HG03060 (cell line): ENCODE data around the gene NUCKS1.

ENCODE experiments used
- ATAC-seq: cut with Tn5 transposase; IDR thresholded peaks from one replicate; pipeline ENCODE4 v1.9.1; 2021; ENCODE audit warnings: low read depth, moderate number of reproducible peaks; ENCODE audit not compliant: unreplicated experiment

NUCKS1 gene

DNA sequence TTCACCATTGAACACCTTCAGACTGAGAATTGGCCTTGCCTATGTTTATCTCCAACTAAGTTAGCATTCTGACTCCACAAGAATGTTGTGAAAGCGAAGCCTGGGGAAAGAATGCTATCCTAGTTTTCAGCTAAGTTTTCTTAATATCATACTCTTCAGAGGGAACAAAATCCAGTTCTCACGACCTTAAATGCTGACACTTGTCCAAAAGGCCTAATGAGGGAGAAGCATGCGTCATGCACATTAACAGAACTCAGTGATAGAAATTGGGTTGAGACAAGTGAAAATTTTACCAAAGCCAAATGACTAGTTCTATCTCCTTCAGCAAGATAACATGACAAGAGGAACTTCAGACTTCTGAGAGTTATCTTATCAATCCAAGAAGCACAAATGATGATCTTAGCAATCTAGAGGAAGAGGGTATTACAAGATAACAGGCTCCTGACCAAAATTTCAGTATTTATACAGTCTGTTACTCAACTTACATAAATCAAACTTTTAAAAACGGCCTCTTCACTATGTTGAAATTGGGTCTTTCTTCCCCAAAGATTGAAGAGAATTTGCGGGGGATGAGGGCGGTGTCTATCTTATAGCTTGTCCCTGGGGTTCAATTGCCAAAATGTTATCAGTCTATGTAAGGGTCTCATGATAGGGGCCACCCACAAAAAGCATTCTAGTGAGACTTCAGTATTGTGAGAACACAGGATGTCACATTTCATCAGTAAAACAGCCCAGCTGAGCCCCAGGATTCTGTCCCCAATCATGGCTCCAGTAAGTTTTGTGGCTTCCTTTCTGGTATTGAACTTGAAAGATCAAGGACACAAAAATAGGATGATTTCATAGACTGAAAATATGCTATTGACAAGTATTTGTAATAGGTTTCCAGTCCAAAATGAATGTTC lies 43.1 kb downstream of the NUCKS1 start:
- ATAC-seq = no peak

DNA sequence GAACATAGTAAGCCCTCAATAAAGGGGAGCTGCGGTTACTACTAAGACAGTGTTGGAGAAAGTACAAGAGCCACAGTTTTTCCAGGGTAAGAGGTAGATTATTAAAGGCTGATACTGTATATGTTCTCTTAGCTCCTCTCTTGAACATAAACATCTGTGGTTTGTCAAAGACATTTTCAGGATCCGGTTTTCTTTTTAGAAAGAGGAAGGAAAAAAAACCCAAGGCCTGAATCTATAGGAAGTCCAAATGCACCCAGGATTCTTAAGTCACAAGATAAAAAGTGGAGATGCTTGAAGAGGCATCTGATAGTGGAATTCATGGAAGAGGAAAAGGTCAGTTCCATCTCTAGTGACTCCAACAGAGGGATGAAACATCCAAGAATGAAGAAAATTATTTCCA lies 45.1 kb downstream of the NUCKS1 start:
- no peak for ATAC-seq

DNA sequence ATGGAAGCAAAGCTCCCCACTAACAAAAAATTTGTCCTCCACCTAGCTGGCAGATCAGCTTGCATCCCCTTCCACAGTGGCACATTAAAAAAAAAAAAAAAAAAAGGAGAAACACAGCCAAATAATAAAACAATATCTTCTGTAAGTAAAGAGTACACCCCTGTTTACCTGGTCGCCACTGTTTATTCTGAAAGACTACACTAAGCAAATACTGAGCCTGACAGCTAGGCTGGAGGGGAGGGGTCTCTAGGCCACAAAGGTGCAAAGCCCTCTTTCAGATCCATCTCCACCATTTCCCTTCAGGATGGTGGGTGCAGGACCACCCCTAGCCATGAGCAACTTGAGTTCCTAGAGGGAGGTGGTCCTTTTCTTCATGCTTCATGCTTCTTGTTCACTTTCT lies 46.9 kb downstream of the NUCKS1 start:
- ATAC-seq = no peak

DNA sequence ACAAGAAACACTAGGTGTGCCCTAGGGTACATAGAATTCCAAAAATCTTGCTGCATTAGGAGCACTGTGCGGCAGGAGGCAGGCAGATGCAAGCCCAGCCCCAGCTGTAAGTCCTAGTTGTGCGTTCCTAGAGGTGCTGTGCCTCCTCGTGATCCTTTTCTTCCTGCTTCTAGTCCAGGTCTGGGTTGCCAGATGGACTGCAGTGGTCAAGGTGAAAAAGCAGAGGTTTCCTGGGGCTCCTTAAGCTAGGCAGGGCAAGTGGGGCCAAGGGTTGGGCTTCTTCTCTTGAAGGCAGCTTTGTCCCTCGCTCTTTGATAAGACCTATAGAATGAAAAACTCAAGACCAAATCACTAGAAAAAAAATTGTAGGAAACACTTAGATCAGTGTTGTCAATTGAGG lies 48.1 kb downstream of the NUCKS1 start:
- no peak for ATAC-seq

DNA sequence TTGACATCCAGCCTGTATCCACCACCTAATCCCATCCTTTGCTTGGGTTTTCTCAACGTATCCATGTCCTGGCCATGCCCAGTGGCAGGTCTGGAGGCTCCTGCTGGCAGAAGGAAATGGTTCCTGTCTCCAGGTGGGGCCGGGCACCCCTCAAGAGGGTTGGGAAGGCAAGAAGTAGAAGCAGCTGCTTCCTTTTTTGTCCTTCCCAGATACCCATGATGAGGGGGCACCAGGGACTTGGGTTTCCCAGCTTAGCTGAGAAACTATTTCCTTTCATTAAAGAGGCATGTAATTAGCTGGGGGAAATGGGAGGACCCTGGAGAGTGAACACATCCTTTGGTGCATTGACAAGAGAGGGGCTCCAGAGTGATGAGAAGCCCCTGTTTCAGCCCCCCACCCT lies 48.6 kb downstream of the NUCKS1 start:
- ATAC-seq = no peak

- no peak for ATAC-seq
These were observed 49.0 kb downstream of the NUCKS1 start for GRCh38 chr1:205700865-205701401.

- no peak for ATAC-seq
These were observed 50.6 kb downstream of the NUCKS1 start for GRCh38 chr1:205699416-205699815.

DNA sequence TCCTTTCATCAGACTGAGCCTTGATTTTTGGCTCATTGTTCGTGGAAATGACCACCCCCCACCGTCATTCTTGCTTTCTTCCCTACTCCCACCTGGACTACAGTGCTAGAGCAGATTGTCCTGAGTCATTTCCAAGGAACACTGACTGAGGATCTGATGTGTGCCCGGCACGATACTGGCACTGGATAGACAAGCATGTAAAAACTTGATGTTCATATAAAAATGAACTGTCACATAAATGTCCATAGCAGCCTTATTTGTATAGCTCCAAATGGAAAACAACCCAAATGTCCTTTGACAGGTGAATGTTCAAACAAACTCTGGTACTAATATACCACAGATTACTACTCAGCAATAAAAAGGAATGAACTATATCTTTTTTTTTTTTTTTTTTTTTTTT lies 51.1 kb downstream of the NUCKS1 start:
- ATAC-seq = no peak

- no peak for ATAC-seq
These were observed 56.5 kb downstream of the NUCKS1 start for GRCh38 chr1:205693421-205693991.

GRCh38 chr1:205692423-205692822 lies 57.6 kb downstream of the NUCKS1 start:
- ATAC-seq = no peak

DNA sequence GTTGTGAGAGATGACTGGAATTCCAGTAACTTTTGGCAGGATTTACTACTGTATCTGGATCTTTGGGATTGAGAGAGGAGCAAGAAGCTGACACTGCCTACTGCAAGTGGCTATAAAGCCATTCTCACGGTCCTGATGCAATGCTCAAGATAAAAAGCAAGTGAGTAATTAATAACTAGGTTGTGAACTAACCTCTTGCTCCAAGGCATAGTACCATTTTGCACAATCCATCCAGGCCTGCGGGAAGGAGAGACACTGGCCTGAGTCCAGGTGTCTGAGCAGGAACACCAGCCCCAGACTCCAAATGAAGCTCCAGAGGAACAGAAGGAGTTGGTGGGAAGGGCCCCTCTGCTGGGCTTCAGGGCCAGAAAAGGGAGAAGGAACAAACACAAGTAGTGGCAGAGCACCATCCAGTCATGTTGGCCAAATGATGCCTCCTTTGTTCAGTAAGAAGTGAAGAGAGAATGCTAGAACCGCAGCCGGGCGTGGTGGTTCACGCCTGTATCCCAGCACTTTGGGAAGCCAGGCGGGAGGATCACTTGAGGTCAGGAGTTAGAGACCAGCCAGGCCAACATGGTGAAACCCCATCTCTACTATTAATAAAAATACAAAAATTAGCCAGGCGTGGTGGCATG lies 59.7 kb downstream of the NUCKS1 start:
- ATAC-seq = no peak

- no peak for ATAC-seq
These were observed 60.5 kb downstream of the NUCKS1 start for GRCh38 chr1:205689479-205689878.

DNA sequence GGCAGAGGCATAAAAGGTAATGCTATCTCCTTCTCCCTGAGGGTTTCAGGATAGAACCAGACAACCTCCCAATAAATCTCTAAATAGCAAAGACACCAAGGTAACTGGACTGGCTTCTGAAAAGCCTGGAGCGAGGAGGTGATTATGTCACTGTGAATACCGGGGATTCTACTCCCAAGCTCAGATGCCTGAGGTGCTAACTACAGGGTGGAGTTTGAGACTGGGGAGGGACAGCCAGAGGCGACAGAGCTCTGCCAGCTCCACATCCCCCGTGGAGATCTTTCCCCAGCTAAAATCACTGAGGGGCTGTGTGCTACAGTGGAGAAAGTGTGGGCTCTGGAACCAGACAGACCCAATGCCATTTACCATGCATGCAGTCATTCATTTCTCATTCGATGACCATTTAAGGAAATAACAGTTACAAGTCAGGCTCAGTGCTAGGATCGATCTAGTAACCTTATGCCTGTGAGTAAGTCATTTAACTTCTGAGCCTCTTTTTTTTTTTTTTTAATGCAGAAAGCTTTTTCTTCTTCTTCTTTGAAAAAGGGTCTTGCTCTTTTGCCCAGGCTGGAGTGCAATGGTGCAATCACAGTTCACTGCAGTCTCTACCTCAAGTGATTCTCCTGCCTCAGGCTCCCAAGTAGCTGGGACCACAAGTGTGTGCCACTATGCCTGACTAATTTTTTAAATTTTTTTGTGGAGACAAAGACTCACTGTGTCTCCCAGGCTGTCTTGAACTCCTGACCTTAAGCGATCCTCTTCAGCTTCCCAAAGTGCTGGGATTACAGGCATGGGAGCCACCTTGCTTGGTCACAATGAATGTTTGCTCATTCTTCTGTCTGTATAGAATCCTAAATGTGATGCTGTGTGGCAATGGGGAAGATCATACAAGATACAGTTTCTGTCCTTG lies 61.6 kb downstream of the NUCKS1 start:
- ATAC-seq = no peak

GRCh38 chr1:205687242-205687641 lies 62.7 kb downstream of the NUCKS1 start:
- ATAC-seq = no peak

DNA sequence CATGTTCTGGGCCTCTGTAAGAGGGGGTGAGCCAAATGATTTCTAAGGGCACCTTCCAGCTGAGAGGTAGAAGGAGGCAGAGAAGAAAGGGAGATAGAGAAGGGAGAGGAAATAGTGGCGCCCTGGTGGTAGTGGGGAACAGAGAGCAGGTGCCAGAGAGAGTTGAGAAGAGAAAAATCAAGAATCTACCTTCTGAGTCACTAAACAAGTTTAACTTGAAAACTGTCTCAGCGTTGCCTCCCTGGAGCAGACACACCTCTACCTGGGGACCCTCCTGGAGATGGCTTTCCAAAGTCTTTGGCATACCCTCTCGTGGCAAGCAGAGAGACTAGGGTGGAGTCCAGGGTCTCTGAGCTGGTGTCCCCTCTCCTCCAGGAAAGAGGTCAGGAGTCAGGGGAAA lies 68.6 kb downstream of the NUCKS1 start:
- ATAC-seq = no peak

DNA sequence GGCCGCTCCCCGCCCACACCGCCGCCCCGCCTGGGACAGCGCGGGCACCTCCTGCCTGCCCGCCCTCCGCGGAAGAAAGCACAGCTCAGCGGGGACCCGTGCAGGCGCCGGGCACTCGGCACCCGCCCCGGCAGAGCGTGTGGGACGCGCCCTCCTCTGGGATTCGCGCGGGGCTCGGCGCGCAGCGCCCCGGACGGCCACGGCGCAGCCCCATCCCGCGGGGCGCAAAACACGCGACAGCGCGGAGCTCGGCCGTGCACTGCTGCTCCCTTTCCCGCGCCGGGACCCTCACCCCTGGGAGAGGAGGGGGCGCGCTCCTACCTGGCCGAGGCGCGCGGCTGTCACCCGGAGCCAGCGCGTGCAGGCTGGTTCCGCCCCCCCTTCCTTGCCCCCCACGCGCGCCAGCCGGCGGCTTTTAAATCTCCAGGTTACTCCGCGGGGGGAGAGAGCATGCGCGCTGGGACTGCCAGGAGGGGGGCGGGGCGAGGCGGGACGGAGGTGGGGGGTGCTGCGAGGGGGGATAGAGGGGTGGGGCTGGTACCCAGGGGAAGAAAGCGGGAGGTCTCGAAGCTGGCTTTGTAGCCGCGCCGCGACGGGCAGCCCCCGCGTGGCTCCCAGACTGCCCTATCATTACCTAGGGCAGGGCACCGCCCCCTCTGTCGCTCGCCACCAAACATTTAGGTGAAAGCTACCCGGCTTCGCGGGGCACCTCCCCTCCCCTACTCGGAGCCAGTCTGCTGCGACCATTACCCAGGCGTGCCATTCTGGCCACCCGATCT lies 69.7 kb downstream of the NUCKS1 start, which contains the start of gene SLC45A3:
Gene SLC45A3 (minus strand): TSS at position 437 of the 779 bp plus-strand sequence. CDS start 15,853 bp downstream, outside the sequence.
- no peak for ATAC-seq

- no peak for ATAC-seq
These were observed 71.5 kb downstream of the NUCKS1 start for GRCh38 chr1:205678286-205679111.

- no peak for ATAC-seq
These were observed 72.8 kb downstream of the NUCKS1 start for GRCh38 chr1:205677167-205677566.

- no peak for ATAC-seq
These were observed 73.4 kb downstream of the NUCKS1 start for GRCh38 chr1:205676597-205676996.
